Endothelial cell of umbilical vein (primary cell): Measurements from ENCODE around the gene PAM16. TPM values are rescaled to one million over a fixed set of nuclear protein-coding genes. Genes with fewer than 3 reads are reported as not detected.

ENCODE experiments used
- BruUV-seq: library from RNA; stranded (reverse); fragments of 400-500 nt; replicated peaks from 2 replicates; lab custom pipeline; 2021; lab: Mats Ljungman, UMichigan
- CTCF ChIA-PET: fragments of 300-600, 350-600 bp; sonication (Branson Sonifier 250); formaldehyde crosslinking; loops from one replicate; lab custom pipeline; 2021; ENCODE audit warnings: antibody characterized with exemption, inconsistent platforms; lab: Charles Lee
- POLR2A ChIA-PET: fragments of 300-600, 350-600 bp; sonication (Branson Sonifier 250); formaldehyde crosslinking; loops from one replicate; lab custom pipeline; 2021; ENCODE audit warnings: antibody characterized with exemption, inconsistent platforms; lab: Charles Lee
- DNase-seq: peaks from one replicate; pipeline ENCODE4 v3.0.0-alpha.2; 2011; ENCODE audit warnings: low read depth, low spot score
- FAIRE-seq: peaks from 2 replicates; lab custom pipeline; 2011; peaks lifted over from hg19 to GRCh38; lab: Jason Lieb, UNC
- H2AFZ ChIP-seq: 2 replicates; pipeline ENCODE4 v1.6.0; 2012; ENCODE audit warnings: low read depth, low read length, control low read depth, inconsistent platforms
- H3K27ac ChIP-seq: 2 replicates; pipeline ENCODE4 v1.5.1; 2011; ENCODE audit warnings: low read depth, mild to moderate bottlenecking, control low read depth, low read length, moderate library complexity; ENCODE audit not compliant: insufficient read depth
- H3K27me3 ChIP-seq, 2 experiments: 2 replicates each; pipeline versions ENCODE4 v1.6.0 to v1.6.1; 2011; ENCODE audit warnings: low read length in 2 of 2, mixed read lengths in 1 of 2; ENCODE audit not compliant: control insufficient read depth in 2 of 2, insufficient read depth in 2 of 2
- H3K36me3 ChIP-seq, 2 experiments: 2 replicates in 1 of 2; 3 replicates in 1 of 2; pipeline ENCODE4 v1.5.1; 2011; ENCODE audit warnings: low read length in 2 of 2, mild to moderate bottlenecking in 1 of 2, moderate library complexity in 1 of 2; ENCODE audit not compliant: control insufficient read depth in 2 of 2, insufficient read depth in 2 of 2; ENCODE audit errors: extremely low read depth in 1 of 2
- H3K4me1 ChIP-seq: 3 replicates; pipeline ENCODE4 v1.5.1; 2011; ENCODE audit warnings: mild to moderate bottlenecking, low read length; ENCODE audit not compliant: control insufficient read depth, insufficient read depth; ENCODE audit errors: extremely low read depth
- H3K4me2 ChIP-seq: 2 replicates; pipeline ENCODE4 v1.6.1; 2011; ENCODE audit warnings: low read length, control low read depth, mixed read lengths; ENCODE audit not compliant: insufficient read depth
- H3K4me3 ChIP-seq, 3 experiments: fragments of 200-600 bp in 1 of 3; sonication (generic), shearing (Covaris generic) in 1 of 3; replicated peaks in 1 of 3; 2 replicates each; pipeline ENCODE4 v1.5.1; 2011 to 2016; ENCODE audit warnings: control low read depth in 3 of 3, low read length in 3 of 3, mild to moderate bottlenecking in 2 of 3, inconsistent platforms in 1 of 3, low read depth in 1 of 3, moderate library complexity in 1 of 3; ENCODE audit not compliant: insufficient read depth in 1 of 3
- H3K79me2 ChIP-seq: 2 replicates; pipeline ENCODE4 v1.6.0; 2012; ENCODE audit warnings: low read length, inconsistent platforms; ENCODE audit not compliant: control insufficient read depth, insufficient read depth
- H3K9ac ChIP-seq: replicated peaks from 2 replicates; pipeline ENCODE3; 2011; ENCODE audit warnings: low read length, control low read depth; ENCODE audit not compliant: insufficient read depth; ENCODE audit errors: extremely low read depth
- H3K9me1 ChIP-seq: replicated peaks from 3 replicates; pipeline ENCODE4 v1.6.0; 2011; ENCODE audit warnings: mild to moderate bottlenecking, low read length; ENCODE audit not compliant: control insufficient read depth, insufficient read depth; ENCODE audit errors: extremely low read depth
- H3K9me3 ChIP-seq: replicated peaks from 2 replicates; pipeline ENCODE4 v1.5.1; 2012; ENCODE audit warnings: low read length, inconsistent platforms; ENCODE audit not compliant: control insufficient read depth, insufficient read depth
- H4K20me1 ChIP-seq: replicated peaks from 2 replicates; pipeline ENCODE3; 2011; ENCODE audit warnings: mild to moderate bottlenecking, low read length; ENCODE audit not compliant: control insufficient read depth, insufficient read depth; ENCODE audit errors: extremely low read depth
- CTCF ChIP-seq, 2 donors: IDR thresholded peaks; 1 replicate in 1 of 2; 2 replicates in 1 of 2; pipeline ENCODE4 v1.5.1; 2011; ENCODE audit warnings: low read length in 2 of 2, mild to moderate bottlenecking in 2 of 2, moderate library complexity in 2 of 2, control low read depth in 1 of 2, inconsistent platforms in 1 of 2, low read depth in 1 of 2; ENCODE audit not compliant: insufficient read depth in 1 of 2; ENCODE audit errors: extremely low read depth in 1 of 2
- EZH2 ChIP-seq: IDR thresholded peaks from 2 replicates; pipeline ENCODE4 v1.6.1; 2012; ENCODE audit warnings: borderline replicate concordance, low read depth, mild to moderate bottlenecking, moderate library complexity, low read length, inconsistent platforms; ENCODE audit not compliant: severe bottlenecking
- FOS ChIP-seq: IDR thresholded peaks from 2 replicates; pipeline ENCODE4 v1.6.1; 2011; ENCODE audit warnings: mild to moderate bottlenecking, low read length, moderate library complexity, borderline replicate concordance; ENCODE audit not compliant: insufficient read depth
- GATA2 ChIP-seq: IDR thresholded peaks from 2 replicates; pipeline ENCODE4 v1.7.0; 2011; ENCODE audit warnings: low read depth, mild to moderate bottlenecking, moderate library complexity, mixed read lengths, low read length; ENCODE audit not compliant: insufficient read length, insufficient read depth
- JUN ChIP-seq: IDR thresholded peaks from 2 replicates; pipeline ENCODE4 v1.6.1; 2011; ENCODE audit warnings: borderline replicate concordance, low read depth; ENCODE audit not compliant: insufficient read length, insufficient read depth
- MAX ChIP-seq: IDR thresholded peaks from 2 replicates; pipeline ENCODE4 v1.6.1; 2011; ENCODE audit not compliant: insufficient read depth, insufficient read length
- MYC ChIP-seq: IDR thresholded peaks from one replicate; pipeline ENCODE4 v1.6.1; 2011; ENCODE audit warnings: mild to moderate bottlenecking, low read depth, low read length
- POLR2A ChIP-seq: IDR thresholded peaks from 2 replicates; pipeline ENCODE4 v1.6.1; 2012; ENCODE audit warnings: low read depth, mild to moderate bottlenecking, control low read depth, low read length
- POLR2AphosphoS5 ChIP-seq: IDR thresholded peaks from 2 replicates; pipeline ENCODE4 v1.6.1; 2012; ENCODE audit warnings: low read depth, mild to moderate bottlenecking, control low read depth, low read length, moderate library complexity; ENCODE audit not compliant: insufficient read depth
- dilution Hi-C: fragments of 300-500 bp; cut with MboI; formaldehyde crosslinking; loops from one replicate; pipeline ENCODE4 v1.15.0; 2019; ENCODE audit warnings: low sequenced_read_pairs; ENCODE audit not compliant: extremely low pct_ligation_motif_present
- intact Hi-C: fragments of 100-400 bp; cut with micrococcal nuclease; formaldehyde crosslinking; loops from one replicate; pipeline ENCODE4 v1.10.0; 2022
- polyA plus RNA-seq, 4 experiments: library from polyadenylated mRNA; depleted of rRNA in 3 of 4; stranded (reverse) in 3 of 4; unstranded in 1 of 4; fragments of >200 nt; gene quantifications; 2 replicates each; pipeline versions ENCODE4 v1.2.1 to v1.2.3, GENCODE V29; 2011 to 2012; ENCODE audit warnings: missing spikeins in 1 of 4
- total RNA-seq: library from RNA; stranded (reverse); gene quantifications from 2 replicates; pipeline ENCODE4 v1.2.3, GENCODE V29; 2021

Gene PAM16
- total and polyA plus RNA-seq, 2 donors (not counting 3 experiments of a cell fraction or from before 2014, with no cell fraction given), result 40.0 to 67.2 TPM

- dilution Hi-C loops (no loop called here), intact Hi-C loops (no loop called here)
- no peaks in the 10 kb centered on the region for H3K27me3 ChIP-seq
- no peak overlapping the region for H2AFZ ChIP-seq
- no peak overlapping the region for H3K4me3 ChIP-seq
- POLR2A ChIA-PET, result no interaction called here
- H3K79me2 ChIP-seq, result no peaks in the 10 kb centered on the region
- no peak for DNase-seq
- no peaks in the 10 kb centered on the region for H3K9me3 ChIP-seq
- no TSS peak for BruUV-seq
- no peak overlapping the region for H3K27ac ChIP-seq
- H4K20me1 ChIP-seq, result no peaks in the 10 kb centered on the region
- no peak overlapping the region for H3K9ac ChIP-seq
- peaks cover 2% of the 10 kb centered on the region for H3K4me1 ChIP-seq
- FAIRE-seq, result no peak
- H3K4me2 ChIP-seq, result no peak overlapping the region
- CTCF ChIA-PET, result interaction anchor here (1.1 to 2.6 kb wide), 6 partner anchors 8 to 87 kb away, joined by 3 to 17 read pairs (median 4); partner anchors contain the start of gene PAM16
- H3K36me3 ChIP-seq, result no peaks in the 10 kb centered on the region
- H3K9me1 ChIP-seq, result no peaks in the 10 kb centered on the region
- no peak for TF ChIP-seq EZH2
- no peak for TF ChIP-seq GATA2
- TF ChIP-seq MAX, result no peak
- no peak for TF ChIP-seq MYC
- no peak for TF ChIP-seq POLR2A
- no peak for TF ChIP-seq CTCF (IDR thresholded peaks at IDR 0.05; ENCODE audit: extremely low read depth in 1 of 2, insufficient read depth in 1 of 2, low read depth in 1 of 2, low read length in 2 of 2)
- no peak for TF ChIP-seq FOS
- TF ChIP-seq JUN, result no peak
- TF ChIP-seq POLR2AphosphoS5, result no peak
Measured at GRCh38 chr16:4377573-4378154, 26.5 kb upstream of the PAM16 start.
